H1 (cell line): ENCODE data around the gene ZNF620. TPM values are rescaled to one million over a fixed set of nuclear protein-coding genes. Genes with fewer than 3 reads are reported as not detected.

Experiments used
- JUND ChIP-seq: IDR thresholded peaks from 2 replicates; pipeline ENCODE4 v1.6.1; 2011; ENCODE audit warnings: mild to moderate bottlenecking, improper control_type of control experiment, low read length
- KDM1A ChIP-seq: fragments of 200-600, 300-600 bp; sonication (generic); IDR thresholded peaks from 2 replicates; pipeline ENCODE4 v1.7.1; 2016; ENCODE audit warnings: mild to moderate bottlenecking, low read length, borderline replicate concordance
- POLR2AphosphoS5 ChIP-seq: IDR thresholded peaks from 2 replicates; pipeline ENCODE4 v1.6.1; 2011; ENCODE audit warnings: low read depth, low read length
- TCF12 ChIP-seq: IDR thresholded peaks from 2 replicates; pipeline ENCODE4 v1.6.1; 2011; ENCODE audit warnings: low read depth, mild to moderate bottlenecking, low read length
- polyA plus RNA-seq, 7 experiments: library from polyadenylated mRNA; depleted of rRNA in 3 of 7; stranded (reverse) in 5 of 7; unstranded in 2 of 7; fragments of >200 nt in 5 of 7; fragments of 200-250 nt in 2 of 7; gene quantifications; 1 replicate in 5 of 7; 2 replicates in 1 of 7; 4 replicates in 1 of 7; pipeline versions ENCODE4 v1.2.1 to v1.2.3, GENCODE V29; 2011 to 2013; ENCODE audit warnings: missing spikeins in 2 of 7, mixed read lengths in 2 of 7
- total RNA-seq: library from RNA; stranded (reverse); fragmentation: NEBNext Ultra II Directional; extraction: Animal tissue kit (Norgen Biotek cat#: 25700); gene quantifications from 2 replicates; pipeline ENCODE4 v1.2.1, GENCODE V29; 2021
- TF ChIP-seq, protein P1 (sequence below): IDR thresholded peaks from 2 replicates; pipeline ENCODE4 v1.6.1; 2011; ENCODE audit warnings: low read length, improper control_type of control experiment

Gene ZNF620
- total and polyA plus RNA-seq, 2 of the 8 experiments (the other 6 are each of a cell fraction or from before 2014, with no cell fraction given) = 5.1 to 20.2 TPM

- TF ChIP-seq, protein P1, sequence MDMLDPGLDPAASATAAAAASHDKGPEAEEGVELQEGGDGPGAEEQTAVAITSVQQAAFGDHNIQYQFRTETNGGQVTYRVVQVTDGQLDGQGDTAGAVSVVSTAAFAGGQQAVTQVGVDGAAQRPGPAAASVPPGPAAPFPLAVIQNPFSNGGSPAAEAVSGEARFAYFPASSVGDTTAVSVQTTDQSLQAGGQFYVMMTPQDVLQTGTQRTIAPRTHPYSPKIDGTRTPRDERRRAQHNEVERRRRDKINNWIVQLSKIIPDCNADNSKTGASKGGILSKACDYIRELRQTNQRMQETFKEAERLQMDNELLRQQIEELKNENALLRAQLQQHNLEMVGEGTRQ = no peak
- TF ChIP-seq JUND (no peak), TCF12 (no peak), KDM1A (no peak), POLR2AphosphoS5 (no peak)
These were observed 8.6 kb upstream of the ZNF620 start (continued) for GRCh38 chr3:40497288-40497687.
